Hindlimb muscle (tissue), 1 donor: ENCODE measurements around the gene DUSP5. TPM values are rescaled to one million over a fixed set of nuclear protein-coding genes. Genes with fewer than 3 reads are reported as not detected.

ENCODE experiments used
- DNase-seq: peaks from one replicate; pipeline ENCODE4 v3.0.0-alpha.2; 2013
- polyA plus RNA-seq: library from polyadenylated mRNA; unstranded; fragments of 120-200 nt; gene quantifications from one replicate; pipeline ENCODE4 v1.2.1, GENCODE V29; 2013; ENCODE audit not compliant: insufficient read length

DUSP5 gene
- polyA plus RNA-seq, 1 donor, result 4.2 TPM

DNA sequence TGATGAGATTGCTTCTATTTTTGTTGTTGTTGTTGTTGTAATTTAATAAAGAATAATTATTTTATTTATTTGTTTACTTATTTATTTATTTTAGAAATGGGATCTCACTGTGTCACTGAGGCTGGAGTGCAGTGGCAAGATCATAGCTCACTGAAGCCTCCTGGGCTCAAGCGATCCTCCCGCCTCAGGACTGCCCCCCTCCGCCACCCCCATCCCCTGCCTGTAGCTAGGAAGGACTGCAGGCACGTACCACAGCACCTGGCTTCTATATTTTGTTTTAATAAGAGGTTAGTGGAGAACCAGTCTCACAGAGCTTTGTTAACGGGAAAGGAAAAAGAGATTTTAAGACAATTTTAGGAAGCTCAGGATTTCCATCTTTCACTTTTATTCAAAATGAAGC is 50.3 kb downstream of the DUSP5 start:
- DNase-seq, result no peak

- no peak for DNase-seq
Measured at GRCh38 chr10:110549211-110549610, 51.5 kb downstream of the DUSP5 start.

GRCh38 chr10:110553905-110554304 is 56.2 kb downstream of the DUSP5 start:
- DNase-seq, result no peak

DNA sequence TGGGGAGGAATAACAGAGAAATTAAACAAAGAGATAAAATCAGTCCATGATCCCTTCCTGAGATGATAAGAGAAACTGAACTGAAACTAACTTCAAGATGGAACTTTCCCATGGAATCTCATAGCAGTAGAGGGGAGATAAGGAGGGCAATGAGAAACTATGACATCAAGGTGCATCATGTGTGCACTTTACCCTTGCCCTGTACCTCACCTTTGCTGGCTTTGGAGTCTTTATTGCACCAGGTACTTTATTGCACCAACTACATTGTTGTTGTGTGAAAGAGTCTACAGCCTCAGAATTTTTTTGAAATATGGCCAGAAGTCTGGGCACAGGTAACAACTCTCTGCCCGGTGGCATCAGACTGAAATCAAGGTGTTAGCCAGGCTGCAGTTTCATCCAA is 58.6 kb downstream of the DUSP5 start:
- no peak for DNase-seq

GRCh38 chr10:110556969-110557601 is 59.4 kb downstream of the DUSP5 start:
- no peak for DNase-seq

GRCh38 chr10:110558041-110558440 is 60.3 kb downstream of the DUSP5 start:
- no peak for DNase-seq

DNA sequence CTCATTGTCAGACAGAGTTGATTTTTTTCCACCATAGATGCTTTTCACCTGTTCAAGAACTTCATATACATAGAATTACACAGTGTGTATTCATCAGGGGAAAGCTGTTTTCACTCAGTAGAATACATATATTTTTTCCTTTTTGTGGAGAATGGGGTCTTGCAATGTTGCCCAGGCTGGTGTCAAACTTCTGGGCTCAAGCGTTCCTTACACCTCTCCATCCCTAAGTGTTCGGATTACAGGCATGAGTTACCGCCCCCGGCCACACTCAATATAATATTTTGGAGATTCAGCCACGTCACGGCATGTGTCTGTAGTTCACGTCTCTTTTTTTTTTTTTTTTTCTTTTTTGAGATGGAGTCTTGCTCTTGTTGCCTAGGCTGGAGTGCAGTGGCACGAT is 62.3 kb downstream of the DUSP5 start:
- DNase-seq, result no peak

Other genes with a start within 250 kb of the DUSP5 start
- 33.9 TPM for gene SMNDC1, start 193.0 kb upstream of the DUSP5 start, polyA plus RNA-seq
- gene SMC3, start 69.8 kb downstream of the DUSP5 start, polyA plus RNA-seq, result 38.4 TPM
- gene RBM20, start 146.4 kb downstream of the DUSP5 start, polyA plus RNA-seq, result 14.0 TPM